ENCODE results near the gene SNTN. TPM values are rescaled to one million over a fixed set of nuclear protein-coding genes. Genes with fewer than 3 reads are reported as not detected.

SNTN gene
- total and polyA plus RNA-seq, 2 of the 13 experiments (the other 11 are each of a cell fraction or from before 2014, with no cell fraction given) = not detected

GRCh38 chr3:63654931-63655330 lies 2.5 kb downstream of the SNTN start (continued):
- TF ChIP-seq ZNF350 (CRISPR knock-in tag; IDR thresholded peaks at IDR 0.05; ENCODE audit: borderline replicate concordance, low read depth) = no peak
- no peak for TF ChIP-seq ZNF547 (CRISPR knock-in tag; IDR thresholded peaks at IDR 0.05)
- no peak for TF ChIP-seq ZNF430 (CRISPR knock-in tag; IDR thresholded peaks at IDR 0.05)
- TF ChIP-seq, protein P1, sequence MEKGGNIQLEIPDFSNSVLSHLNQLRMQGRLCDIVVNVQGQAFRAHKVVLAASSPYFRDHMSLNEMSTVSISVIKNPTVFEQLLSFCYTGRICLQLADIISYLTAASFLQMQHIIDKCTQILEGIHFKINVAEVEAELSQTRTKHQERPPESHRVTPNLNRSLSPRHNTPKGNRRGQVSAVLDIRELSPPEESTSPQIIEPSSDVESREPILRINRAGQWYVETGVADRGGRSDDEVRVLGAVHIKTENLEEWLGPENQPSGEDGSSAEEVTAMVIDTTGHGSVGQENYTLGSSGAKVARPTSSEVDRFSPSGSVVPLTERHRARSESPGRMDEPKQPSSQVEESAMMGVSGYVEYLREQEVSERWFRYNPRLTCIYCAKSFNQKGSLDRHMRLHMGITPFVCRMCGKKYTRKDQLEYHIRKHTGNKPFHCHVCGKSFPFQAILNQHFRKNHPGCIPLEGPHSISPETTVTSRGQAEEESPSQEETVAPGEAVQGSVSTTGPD (CRISPR knock-in tag; IDR thresholded peaks at IDR 0.05) = no peak
- no peak for TF ChIP-seq ISL2 (CRISPR knock-in tag; IDR thresholded peaks at IDR 0.05)
- no peak for TF ChIP-seq ZSCAN12 (CRISPR knock-in tag; IDR thresholded peaks at IDR 0.05)
- TF ChIP-seq, protein P2, sequence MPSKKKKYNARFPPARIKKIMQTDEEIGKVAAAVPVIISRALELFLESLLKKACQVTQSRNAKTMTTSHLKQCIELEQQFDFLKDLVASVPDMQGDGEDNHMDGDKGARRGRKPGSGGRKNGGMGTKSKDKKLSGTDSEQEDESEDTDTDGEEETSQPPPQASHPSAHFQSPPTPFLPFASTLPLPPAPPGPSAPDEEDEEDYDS (CRISPR knock-in tag; IDR thresholded peaks at IDR 0.05) = no peak
- TF ChIP-seq ZUFSP (CRISPR knock-in tag; IDR thresholded peaks at IDR 0.05; ENCODE audit: borderline replicate concordance) = no peak

DNA sequence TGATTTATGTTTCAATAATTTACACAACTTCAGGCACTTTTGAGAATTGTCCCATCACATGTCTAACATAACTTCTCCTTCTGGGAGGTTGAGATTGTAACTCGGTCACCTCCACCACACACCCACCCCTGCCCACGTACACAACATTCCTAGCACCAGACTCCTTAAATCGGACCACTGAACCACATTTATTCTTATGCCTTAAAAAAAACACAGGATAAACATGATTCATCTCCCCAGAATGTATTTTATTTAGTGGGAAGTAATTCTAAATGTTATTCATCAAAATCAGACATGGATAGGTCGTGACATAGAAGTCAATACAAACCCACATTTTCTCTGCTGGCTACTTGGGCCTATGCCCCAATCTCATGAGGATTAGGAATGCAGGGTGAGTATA lies 3.0 kb downstream of the SNTN start:
- CTCF ChIA-PET (ENCODE audit: low intra/inter-chr PET ratio, low total read pairs) = no interaction called here
- POLR2A ChIA-PET = no interaction called here
- no peak for DNase-seq (ENCODE audit: low spot score)
- no peak for ATAC-seq
- Histone ChIP-seq H4K20me1 (ENCODE audit: insufficient read depth, low read length) (no peaks in the 10 kb centered on the region), H2AFZ (ENCODE audit: low read length) (no peak overlapping the region), H3K79me2 (ENCODE audit: insufficient read depth, low read length) (no peaks in the 10 kb centered on the region), H3K9me3 (ENCODE audit: low read length) (no peaks in the 10 kb centered on the region), H3K4me3 (replicated peaks in 1 of 3; ENCODE audit: insufficient read depth in 1 of 3, low read depth in 2 of 3, low read length in 3 of 3) (no peak overlapping the region), H3K9ac (ENCODE audit: insufficient read depth, low read depth, low read length) (no peak overlapping the region), H3K4me2 (ENCODE audit: low read depth, low read length) (no peak overlapping the region), H3K27ac (ENCODE audit: extremely low read length, insufficient read depth, low read length) (no peak overlapping the region), H3K27me3 (ENCODE audit: control insufficient read depth in 1 of 2, insufficient read depth in 2 of 2, low read length in 2 of 2) (no peaks in the 10 kb centered on the region), H3K36me3 (replicated peaks in 1 of 2; ENCODE audit: control insufficient read depth in 1 of 2, insufficient read depth in 2 of 2, low read length in 2 of 2) (no peaks in the 10 kb centered on the region), H3K4me1 (ENCODE audit: insufficient read depth, low read length) (no peaks in the 10 kb centered on the region)
- WGBS (ENCODE audit: low lambda C conversion rate) = 0% methylated on average over 4 of the region's 4 CpGs
- in situ Hi-C loops (cut with HindIII; ENCODE audit: extremely low pct_ligation_motif_present, low pct_unique_long_range_greater_than_20kb) (no loop called here), intact Hi-C loops (cut with micrococcal nuclease; ENCODE audit: unreplicated experiment) (no loop called here)
- no TSS peak for BruUV-seq (replicated peaks)
- no peak for FAIRE-seq
- no peak for TF ChIP-seq RARA (CRISPR knock-in tag; IDR thresholded peaks at IDR 0.05)
- no peak for TF ChIP-seq KDM5B (CRISPR knock-in tag; IDR thresholded peaks at IDR 0.05; ENCODE audit: borderline replicate concordance)
- TF ChIP-seq ZNF460 (CRISPR knock-in tag; IDR thresholded peaks at IDR 0.05; ENCODE audit: borderline replicate concordance) = no peak
- TF ChIP-seq ZNF136 (CRISPR knock-in tag; IDR thresholded peaks at IDR 0.05; ENCODE audit: low read depth) = no peak
- no peak for TF ChIP-seq MIER3 (CRISPR knock-in tag; IDR thresholded peaks at IDR 0.05; ENCODE audit: borderline replicate concordance)
- no peak for TF ChIP-seq ZNF205 (CRISPR knock-in tag; IDR thresholded peaks at IDR 0.05)
- no peak for TF ChIP-seq CEBPZ (IDR thresholded peaks at IDR 0.05; ENCODE audit: low read length)
- no peak for TF ChIP-seq ZNF816 (CRISPR knock-in tag; IDR thresholded peaks at IDR 0.05; ENCODE audit: borderline replicate concordance)
- no peak for TF ChIP-seq DMAP1 (CRISPR knock-in tag; IDR thresholded peaks at IDR 0.05)

All from HepG2 (cell line).